ENCODE results near the gene DENND4B.

Gene DENND4B

DNA sequence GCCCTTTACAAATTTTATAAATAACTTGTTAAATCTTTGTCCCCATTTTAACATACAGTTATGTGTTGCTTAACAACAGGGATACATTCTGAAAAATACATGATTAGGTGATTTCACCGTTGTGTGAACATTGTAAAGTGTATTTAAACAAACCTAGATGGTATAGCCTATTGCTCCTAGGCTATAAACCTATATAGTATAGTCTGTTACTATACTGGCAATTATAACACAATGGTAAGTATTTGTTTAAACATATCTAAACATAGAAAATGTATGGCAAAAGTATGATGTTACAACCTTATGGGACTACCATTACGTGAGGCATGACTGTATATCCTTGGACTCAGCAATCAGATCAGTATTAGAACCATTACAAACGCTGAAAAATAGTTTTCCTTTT lies 60.4 kb downstream of the DENND4B start:
- DNase-seq (ENCODE audit: low read depth, low spot score) = no peak

DNA sequence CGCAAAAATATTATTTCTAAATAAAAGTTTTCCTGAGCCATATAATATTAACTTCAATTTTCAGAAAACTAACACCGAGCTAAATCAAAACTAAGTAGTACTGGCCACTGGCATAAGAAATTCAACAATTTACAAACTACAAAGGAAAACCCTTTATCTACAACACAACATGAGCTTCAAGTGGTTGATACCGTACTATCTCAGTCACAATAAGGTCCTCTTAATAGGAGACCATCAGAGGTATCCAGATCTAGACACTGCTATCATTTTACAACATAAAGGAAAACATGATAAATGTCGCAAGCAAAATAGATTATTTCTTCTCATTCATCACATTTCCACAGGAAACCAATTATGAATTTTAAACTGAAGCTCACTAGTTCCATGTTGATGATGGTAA lies 63.3 kb downstream of the DENND4B start:
- no peak for DNase-seq (ENCODE audit: low read depth, low spot score)

DNA sequence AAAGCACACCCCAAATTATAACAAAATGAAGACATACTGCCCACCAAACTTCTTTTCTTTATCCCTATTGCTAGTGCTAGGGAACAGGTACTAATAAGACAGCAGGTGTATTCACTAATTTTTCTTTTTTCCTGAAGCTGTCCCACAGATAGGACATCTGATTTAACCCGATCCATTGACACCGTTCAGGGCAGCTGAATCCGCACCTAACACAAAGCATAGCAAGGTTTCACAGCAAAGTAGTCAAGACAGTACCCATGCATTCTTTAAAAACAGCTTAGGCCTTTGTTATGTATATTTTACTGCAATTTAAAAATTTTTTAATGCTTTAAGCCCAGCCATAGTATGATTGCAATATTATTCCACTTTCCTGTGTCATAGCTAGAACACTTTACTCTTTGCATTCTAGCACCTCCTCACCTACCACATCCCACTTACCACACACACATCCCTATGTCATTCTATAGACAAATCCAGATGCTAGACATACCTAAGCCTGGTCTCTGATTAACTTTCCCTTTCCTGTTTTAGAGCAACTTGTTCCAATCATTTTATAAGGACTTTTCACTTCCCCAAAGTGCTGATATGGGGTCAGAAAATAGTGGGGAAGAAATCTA lies 64.1 kb downstream of the DENND4B start:
- DNase-seq (ENCODE audit: low read depth, low spot score) = no peak

DNA sequence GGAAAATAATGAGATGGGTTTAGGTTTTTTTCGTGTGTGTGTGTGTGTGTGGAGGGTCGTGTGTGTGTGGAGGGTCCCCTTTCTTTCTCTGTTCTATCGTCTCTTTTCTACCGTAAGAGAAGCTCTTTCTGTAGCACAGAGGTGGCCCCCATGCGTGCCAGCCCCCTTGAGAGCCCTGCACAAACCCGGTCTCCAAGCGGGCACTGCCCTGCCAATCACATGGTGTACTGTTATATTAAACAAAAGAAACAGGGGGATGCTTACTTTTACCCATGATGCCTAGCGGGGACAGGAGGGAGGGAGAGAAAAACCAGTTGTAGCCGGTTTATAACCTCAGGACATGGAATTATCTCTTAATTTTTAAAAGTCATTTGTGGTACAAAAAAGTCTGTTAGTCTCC lies 64.8 kb downstream of the DENND4B start:
- DNase-seq (ENCODE audit: low read depth, low spot score) = no peak

GRCh38 chr1:153880962-153881361 lies 65.6 kb downstream of the DENND4B start:
- no peak for DNase-seq (ENCODE audit: low read depth, low spot score)

DNA sequence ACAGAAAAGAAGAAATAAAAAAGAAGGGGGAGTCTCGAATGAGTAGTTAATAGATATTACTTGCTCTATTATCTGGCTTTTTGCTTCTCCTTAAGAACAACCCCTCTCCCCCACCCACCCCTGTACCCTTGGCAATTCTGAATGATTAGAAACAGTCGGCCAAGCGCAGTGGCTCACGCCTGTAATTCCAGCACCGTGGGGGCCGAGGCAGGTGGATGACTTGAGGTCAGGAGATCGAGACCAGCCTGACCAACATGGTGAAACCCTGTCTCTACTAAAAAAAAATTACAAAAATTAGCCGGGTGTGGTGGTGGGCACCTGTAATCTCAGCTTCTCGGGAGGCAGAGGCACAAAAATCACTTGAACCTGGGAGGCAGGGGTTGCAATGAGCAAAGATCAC lies 66.5 kb downstream of the DENND4B start:
- no peak for DNase-seq (ENCODE audit: low read depth, low spot score)
